Uterus (tissue), 4 donors: Measurements from ENCODE around the gene MLPH. TPM values are rescaled to one million over a fixed set of nuclear protein-coding genes. Genes with fewer than 3 reads are reported as not detected.

Experiments used
- DNase-seq, 2 donors: peaks; one replicate each; pipeline ENCODE4 v3.0.0-alpha.2; 2019 to 2020
- H3K27ac ChIP-seq, 2 donors: fragments of 200-600 bp; sonication (generic); 1 replicate in 1 of 2; 2 replicates in 1 of 2; pipeline ENCODE4 v1.5.1; 2016 to 2018
- H3K27me3 ChIP-seq, 2 donors: fragments of 200-600 bp; sonication (generic); one replicate each; pipeline ENCODE4 v1.5.1; 2018 to 2019; ENCODE audit warnings: control low read depth in 1 of 2
- H3K36me3 ChIP-seq, 2 donors: fragments of 200-600 bp; sonication (generic); one replicate each; pipeline ENCODE4 v1.5.1; 2019; ENCODE audit warnings: control low read depth in 1 of 2
- H3K4me1 ChIP-seq, 2 donors: fragments of 200-600 bp; sonication (generic); one replicate each; pipeline ENCODE4 v1.5.1; 2018 to 2019; ENCODE audit warnings: control low read depth in 1 of 2
- H3K4me3 ChIP-seq, 2 donors: fragments of 200-600 bp; sonication (generic); 1 replicate in 1 of 2; 2 replicates in 1 of 2; pipeline ENCODE4 v1.5.1; 2018 to 2019; ENCODE audit warnings: mild to moderate bottlenecking in 1 of 2
- H3K9me3 ChIP-seq, 2 donors: fragments of 200-600 bp; sonication (generic); one replicate each; pipeline ENCODE4 v1.5.1; 2019; ENCODE audit warnings: control low read depth in 1 of 2
- CTCF ChIP-seq, 4 experiments: fragments of 200-600 bp in 2 of 4; fragments of 450-650 bp in 2 of 4; sonication (generic) in 2 of 4; IDR thresholded peaks; one replicate each; pipeline ENCODE4 v1.5.1; 2016 to 2019; ENCODE audit warnings: antibody characterized with exemption in 4 of 4, mild to moderate bottlenecking in 2 of 4, moderate library complexity in 1 of 4
- POLR2A ChIP-seq, 2 donors: fragments of 450-650 bp; IDR thresholded peaks; one replicate each; pipeline ENCODE4 v1.6.1; 2016; ENCODE audit warnings: antibody characterized with exemption in 2 of 2, mild to moderate bottlenecking in 1 of 2, moderate library complexity in 1 of 2
- intact Hi-C: fragments of 100-400 bp; cut with DNase I; formaldehyde crosslinking; loops from one replicate; pipeline ENCODE4 v1.15.1; 2023; ENCODE audit warnings: low total_unique reads
- total RNA-seq, 4 donors: library from RNA; depleted of rRNA in 3 of 4; stranded (reverse); fragments of >200 nt in 3 of 4; gene quantifications; one replicate each; pipeline versions ENCODE4 v1.1.0 to v1.2.4, GENCODE V29; 2014 to 2023
- donor health status: DM: yes; HTN: yes; CAD: no.

Gene MLPH
- total RNA-seq, 4 donors from 2014 or later: 1.2 to 16.5 (median 8.9) TPM

DNA sequence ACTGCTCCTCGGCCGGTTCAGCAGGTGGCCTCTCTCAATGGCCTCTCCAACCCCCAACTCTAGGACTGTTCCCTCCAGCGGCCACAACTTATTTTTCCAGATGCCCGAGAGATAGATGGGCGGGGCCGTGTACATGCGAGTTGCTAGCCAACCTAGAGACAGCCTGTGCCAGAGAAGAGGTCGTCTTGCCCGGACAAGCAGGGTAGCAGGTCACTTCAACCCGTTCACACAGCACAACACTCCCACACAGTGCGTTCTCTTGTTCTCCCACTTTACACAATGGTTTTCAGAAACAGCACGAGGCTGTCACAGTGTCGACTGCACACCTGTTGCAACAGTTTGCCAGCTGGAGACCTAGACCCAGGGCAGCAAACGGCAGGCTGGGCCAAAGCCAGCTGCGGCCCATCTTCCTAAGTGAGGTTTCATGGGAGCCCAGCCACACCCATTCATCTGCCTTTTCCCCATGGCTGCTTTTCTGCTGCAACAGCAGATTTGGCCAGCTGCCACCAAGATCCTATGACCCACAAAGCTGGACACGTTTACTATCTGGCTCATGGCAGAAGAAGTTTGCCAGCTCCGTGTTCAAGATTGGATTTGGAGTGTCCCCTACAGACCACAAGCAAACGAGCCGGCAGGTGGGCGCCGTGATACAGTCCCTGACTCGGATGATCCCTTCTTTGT, 72.0 kb downstream of the MLPH start:
- peaks cover 0 to 5% of the 10 kb centered on the region in 2 donors for H3K9me3 ChIP-seq
- TF ChIP-seq POLR2A (IDR thresholded peaks at IDR 0.05) (peak in 1 of 2 donors; percentile 7), CTCF (IDR thresholded peaks at IDR 0.05) (no peak)
- peak overlapping the region; percentile 49 to 77 for H3K27ac ChIP-seq
- H3K4me3 ChIP-seq: no peak overlapping the region
- intact Hi-C loops: no loop called here
- no peaks in the 10 kb centered on the region for H3K27me3 ChIP-seq
- peak; percentile 86 to 92 for DNase-seq
- H3K4me1 ChIP-seq: peaks cover 0 to 8% of the 10 kb centered on the region in 2 donors
- no peaks in the 10 kb centered on the region for H3K36me3 ChIP-seq

- Histone ChIP-seq H3K36me3 (no peaks in the 10 kb centered on the region), H3K9me3 (no peaks in the 10 kb centered on the region), H3K4me3 (no peak overlapping the region), H3K4me1 (peaks cover 0 to 8% of the 10 kb centered on the region in 2 donors), H3K27ac (no peak overlapping the region), H3K27me3 (no peaks in the 10 kb centered on the region)
- no peak for DNase-seq
- no peak for TF ChIP-seq POLR2A (IDR thresholded peaks at IDR 0.05)
- no peak for TF ChIP-seq CTCF (IDR thresholded peaks at IDR 0.05)
- intact Hi-C loops: no loop called here
These were observed 74.2 kb downstream of the MLPH start for GRCh38 chr2:237561221-237561620.

DNA sequence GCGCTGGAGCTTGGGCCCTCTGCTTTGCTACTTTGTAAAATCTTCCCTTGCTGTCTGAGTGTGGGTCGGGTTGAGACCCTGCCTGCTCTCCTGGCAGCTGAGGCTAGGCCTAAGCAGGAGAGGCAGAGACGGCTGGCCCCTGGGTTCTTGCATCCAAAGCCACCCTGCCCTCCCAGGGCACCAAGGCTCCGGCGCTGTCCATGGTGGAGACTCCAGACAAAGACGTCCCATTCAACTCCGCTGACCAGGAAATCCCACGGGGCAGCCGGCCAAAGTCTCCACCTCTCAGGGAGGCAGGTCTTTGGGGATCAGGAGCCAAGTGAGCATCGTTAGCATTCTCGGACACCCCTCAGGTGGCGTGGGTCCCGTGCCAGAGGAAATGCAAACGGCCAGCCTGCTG, 76.8 kb downstream of the MLPH start:
- no peak overlapping the region for H3K27ac ChIP-seq
- H3K36me3 ChIP-seq: no peaks in the 10 kb centered on the region
- H3K9me3 ChIP-seq: no peaks in the 10 kb centered on the region
- no peaks in the 10 kb centered on the region for H3K27me3 ChIP-seq
- intact Hi-C loops: no loop called here
- no peak for TF ChIP-seq CTCF (IDR thresholded peaks at IDR 0.05)
- no peak for TF ChIP-seq POLR2A (IDR thresholded peaks at IDR 0.05)
- H3K4me3 ChIP-seq: no peak overlapping the region
- peaks cover 0 to 6% of the 10 kb centered on the region in 2 donors for H3K4me1 ChIP-seq
- no peak for DNase-seq

DNA sequence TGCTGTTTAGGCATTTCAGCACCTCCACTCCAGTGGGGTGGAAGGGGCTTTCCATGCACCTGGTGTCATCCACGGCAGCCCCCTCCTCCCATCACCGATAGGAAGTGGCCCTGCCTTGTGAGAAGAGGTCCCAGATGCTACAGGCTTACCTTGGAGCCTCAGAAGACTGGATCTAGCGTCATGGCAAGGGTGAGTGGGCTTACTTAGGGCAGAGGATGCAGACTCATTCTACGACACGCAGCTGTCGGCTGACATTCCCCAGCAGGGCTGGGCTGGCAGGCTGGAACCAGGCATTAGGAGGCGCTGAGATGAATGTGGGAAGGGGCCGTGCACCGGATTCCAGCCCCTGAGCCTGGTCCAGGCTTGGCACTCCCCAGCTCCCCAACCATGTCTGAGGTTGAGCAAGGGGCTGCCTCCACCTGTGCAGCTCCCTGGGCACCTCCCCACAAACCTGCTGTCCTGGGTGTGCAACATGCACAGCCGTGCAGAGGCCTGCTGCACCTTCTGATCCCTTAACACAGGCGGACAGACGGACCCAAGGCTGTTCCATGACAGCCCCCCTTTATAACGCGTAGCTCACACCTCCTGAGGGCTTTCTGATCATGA, 77.6 kb downstream of the MLPH start:
- H3K36me3 ChIP-seq: no peaks in the 10 kb centered on the region
- H3K27me3 ChIP-seq: no peaks in the 10 kb centered on the region
- TF ChIP-seq POLR2A (IDR thresholded peaks at IDR 0.05): no peak
- TF ChIP-seq CTCF (IDR thresholded peaks at IDR 0.05): no peak
- DNase-seq: no peak
- intact Hi-C loops: no loop called here
- no peaks in the 10 kb centered on the region for H3K9me3 ChIP-seq
- H3K4me3 ChIP-seq: no peak overlapping the region
- H3K27ac ChIP-seq: no peak overlapping the region
- H3K4me1 ChIP-seq: no peaks in the 10 kb centered on the region

- intact Hi-C loops: no loop called here
- Histone ChIP-seq H3K4me3 (no peak overlapping the region), H3K27me3 (no peaks in the 10 kb centered on the region), H3K27ac (no peak overlapping the region), H3K36me3 (no peaks in the 10 kb centered on the region), H3K4me1 (no peaks in the 10 kb centered on the region), H3K9me3 (no peaks in the 10 kb centered on the region)
- no peak for DNase-seq
- no peak for TF ChIP-seq CTCF (IDR thresholded peaks at IDR 0.05)
- no peak for TF ChIP-seq POLR2A (IDR thresholded peaks at IDR 0.05)
These were observed 78.9 kb downstream of the MLPH start for GRCh38 chr2:237565974-237566373.
